ENCODE results near the gene ZBTB8A. TPM values are rescaled to one million over a fixed set of nuclear protein-coding genes. Genes with fewer than 3 reads are reported as not detected.
A peak's percentile ranks its signal among the peaks of the same experiment; 100 is the strongest.

ZBTB8A gene
- total RNA-seq, 4 donors from 2014 or later, result 2.5 to 5.2 (median 3.9) TPM

GRCh38 chr1:32647308-32648134 is 108.3 kb downstream of the ZBTB8A start:
- Histone ChIP-seq H3K4me3 (no peak overlapping the region), H3K27ac (no peak overlapping the region), H3K4me1 (peaks cover 19 to 34% of the 10 kb centered on the region in 2 donors), H3K9me3 (no peaks in the 10 kb centered on the region), H3K36me3 (peaks cover 0 to 6% of the 10 kb centered on the region in 2 donors), H3K27me3 (no peaks in the 10 kb centered on the region)
- DNase-seq (no peak), ATAC-seq (no peak)
- no peak for TF ChIP-seq CTCF (IDR thresholded peaks at IDR 0.05 in 4 of 5, conservative IDR thresholded peaks at IDR 0.05 in 1 of 5)
- in situ Hi-C loops (cut with MboI; ENCODE audit: low sequenced_read_pairs in 4 of 4), result no loop called here
- intact Hi-C loops (cut with DNase I; ENCODE audit: low total_unique reads), result no loop called here

- no peak for TF ChIP-seq CTCF (IDR thresholded peaks at IDR 0.05 in 4 of 5, conservative IDR thresholded peaks at IDR 0.05 in 1 of 5)
- peak in 1 of 2 donors; percentile 38 for TF ChIP-seq POLR2A (IDR thresholded peaks at IDR 0.05)
- Histone ChIP-seq H3K27me3 (no peaks in the 10 kb centered on the region), H3K27ac (peak within 1 kb of the TSS; percentile 93 to 100 (median 100)), H3K9me3 (no peaks in the 10 kb centered on the region), H3K4me1 (peaks cover 27 to 46% of the 10 kb centered on the region in 2 donors), H3K4me3 (peak within 1 kb of the TSS; percentile 77 to 90 (median 82)), H3K36me3 (peaks cover 0 to 20% of the 10 kb centered on the region in 2 donors)
- peak; percentile 92 to 94 for ATAC-seq
- intact Hi-C loops (cut with DNase I; ENCODE audit: low total_unique reads), result loop anchor here (1.0 to 2.0 kb wide), 4 partner anchors 53 to 255 kb away; partner anchors contain the start of gene BSDC1
- peak; percentile 88 to 91 for DNase-seq
- in situ Hi-C loops (cut with MboI; ENCODE audit: low sequenced_read_pairs in 4 of 4), result no loop called here
These were observed 111.1 kb downstream of the ZBTB8A start, which contains the start of gene ZBTB8OS for GRCh38 chr1:32650248-32650751. Gene ZBTB8OS, minus strand, starts transcription at chr1:32650550. Its CDS starts 21 bp downstream, at chr1:32650529.

DNA sequence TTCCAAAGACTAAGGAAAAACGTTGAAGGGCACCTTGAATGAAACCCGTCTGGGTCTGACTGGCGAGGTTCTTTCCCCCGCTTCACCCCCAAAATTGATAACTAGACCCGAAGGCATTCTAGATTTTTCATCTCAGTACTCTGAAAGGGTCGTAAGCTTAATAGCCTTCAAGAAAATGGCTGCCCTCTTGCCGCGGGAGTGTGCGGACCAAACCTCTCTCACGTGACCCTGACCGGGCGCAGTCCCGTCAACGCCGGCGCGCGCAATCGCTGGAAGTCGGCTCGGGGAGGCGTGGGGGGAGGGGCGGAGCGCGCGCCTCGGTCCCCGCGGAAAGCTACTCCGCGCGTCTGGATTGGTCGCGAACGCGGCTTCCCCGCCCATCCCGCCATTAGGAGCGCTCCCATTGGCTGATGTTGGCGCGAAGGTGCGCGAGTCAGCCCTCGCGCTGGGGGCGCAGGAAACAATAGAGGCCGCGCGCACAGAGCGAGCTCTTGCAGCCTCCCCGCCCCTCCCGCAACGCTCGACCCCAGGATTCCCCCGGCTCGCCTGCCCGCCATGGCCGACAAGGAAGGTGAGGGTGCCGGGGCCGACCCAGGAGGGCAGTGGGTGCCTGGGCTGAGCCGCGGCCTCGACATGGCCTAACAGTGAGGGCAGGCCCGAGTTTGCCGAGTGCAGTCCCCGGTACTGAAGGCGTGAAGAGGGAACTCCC is 111.7 kb downstream of the ZBTB8A start, which contains the start of gene RBBP4:
Gene RBBP4 (plus strand): TSS at position 457 of the 709 bp plus-strand sequence. CDS start 99 bp downstream, at position 556.
- H3K36me3 ChIP-seq, result peaks cover 0 to 26% of the 10 kb centered on the region in 2 donors

More for the DNA sequence above, 111.7 kb downstream of the ZBTB8A start, which contains the start of gene RBBP4:
- peak within 1 kb of the TSS; percentile 93 to 100 (median 100) for H3K27ac ChIP-seq
- H3K4me1 ChIP-seq, result peaks cover 27 to 40% of the 10 kb centered on the region in 2 donors
- H3K9me3 ChIP-seq, result no peaks in the 10 kb centered on the region
- in situ Hi-C loops (cut with MboI; ENCODE audit: low sequenced_read_pairs in 4 of 4), result no loop called here
- H3K4me3 ChIP-seq, result peak within 1 kb of the TSS; percentile 77 to 90 (median 82)
- ATAC-seq (peak; percentile 89 to 93), DNase-seq (peak; percentile 98)
- intact Hi-C loops (cut with DNase I; ENCODE audit: low total_unique reads), result loop anchor here (1.0 to 2.0 kb wide), 5 partner anchors 52 to 256 kb away; partner anchors contain the start of genes BSDC1, S100PBP and YARS1
- no peaks in the 10 kb centered on the region for H3K27me3 ChIP-seq
- TF ChIP-seq POLR2A (IDR thresholded peaks at IDR 0.05) (peak; percentile 87 to 94), CTCF (IDR thresholded peaks at IDR 0.05 in 4 of 5, conservative IDR thresholded peaks at IDR 0.05 in 1 of 5) (peak in 1 of 5 experiments; percentile 16)
